Neutrophil (primary cell): ENCODE data around the gene SEC14L1.

Source experiments
- H3K27ac ChIP-seq: fragments of 200-600 bp; sonication (generic); 2 replicates; pipeline ENCODE4 v1.5.1; 2016; ENCODE audit warnings: mild to moderate bottlenecking, moderate library complexity
- H3K27me3 ChIP-seq: fragments of 200-600 bp; sonication (generic); 2 replicates; pipeline ENCODE4 v1.6.0; 2016; ENCODE audit warnings: mild to moderate bottlenecking
- H3K36me3 ChIP-seq: fragments of 200-600 bp; sonication (generic); 2 replicates; pipeline ENCODE4 v1.5.1; 2017
- H3K4me1 ChIP-seq, 2 experiments: fragments of 200-600 bp in 1 of 2; sonication (generic) in 1 of 2; 1 replicate in 1 of 2; 2 replicates in 1 of 2; pipeline versions ENCODE4 v1.5.1 to v1.6.1; 2013 to 2016; ENCODE audit warnings: low read depth in 1 of 2, low read length in 1 of 2, mild to moderate bottlenecking in 1 of 2, moderate library complexity in 1 of 2; ENCODE audit not compliant: control insufficient read depth in 1 of 2, insufficient read depth in 1 of 2
- H3K4me3 ChIP-seq, 2 experiments: fragments of 200-600 bp in 1 of 2; sonication (generic) in 1 of 2; 1 replicate in 1 of 2; 2 replicates in 1 of 2; pipeline ENCODE4 v1.5.1; 2013 to 2016; ENCODE audit warnings: low read depth in 1 of 2, low read length in 1 of 2, mild to moderate bottlenecking in 1 of 2, moderate library complexity in 1 of 2
- H3K9me3 ChIP-seq: fragments of 200-600 bp; sonication (generic); 2 replicates; pipeline ENCODE4 v1.5.1; 2016
- TF ChIP-seq, protein P1 (sequence below): fragments of 200-600 bp; sonication (generic); IDR thresholded peaks from 2 replicates; pipeline ENCODE4 v1.5.1; 2016; ENCODE audit warnings: antibody characterized with exemption

Gene SEC14L1

DNA sequence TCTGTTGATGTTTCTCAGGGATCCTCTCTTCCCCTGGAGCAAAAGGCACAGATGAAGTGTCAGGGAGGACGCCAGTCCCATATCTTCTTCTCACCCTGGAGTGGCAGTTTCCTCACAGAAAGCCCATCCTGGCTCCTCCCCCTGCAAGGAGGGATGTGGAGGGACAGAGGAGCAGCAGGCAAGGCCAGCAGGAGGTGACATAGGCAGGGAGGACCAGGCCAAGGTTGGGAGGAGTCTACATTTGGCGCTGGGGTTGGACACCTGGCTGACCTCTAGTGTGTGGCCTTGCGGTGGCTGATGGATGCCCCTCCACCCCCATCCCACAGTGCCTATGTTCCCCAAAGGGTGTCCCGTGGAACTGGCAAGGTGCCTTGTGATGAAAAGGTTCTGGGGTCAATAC, 125.4 kb downstream of the SEC14L1 start:
- H3K4me3 ChIP-seq: no peak overlapping the region
- H3K4me1 ChIP-seq: no peaks in the 10 kb centered on the region
- TF ChIP-seq, protein P1, sequence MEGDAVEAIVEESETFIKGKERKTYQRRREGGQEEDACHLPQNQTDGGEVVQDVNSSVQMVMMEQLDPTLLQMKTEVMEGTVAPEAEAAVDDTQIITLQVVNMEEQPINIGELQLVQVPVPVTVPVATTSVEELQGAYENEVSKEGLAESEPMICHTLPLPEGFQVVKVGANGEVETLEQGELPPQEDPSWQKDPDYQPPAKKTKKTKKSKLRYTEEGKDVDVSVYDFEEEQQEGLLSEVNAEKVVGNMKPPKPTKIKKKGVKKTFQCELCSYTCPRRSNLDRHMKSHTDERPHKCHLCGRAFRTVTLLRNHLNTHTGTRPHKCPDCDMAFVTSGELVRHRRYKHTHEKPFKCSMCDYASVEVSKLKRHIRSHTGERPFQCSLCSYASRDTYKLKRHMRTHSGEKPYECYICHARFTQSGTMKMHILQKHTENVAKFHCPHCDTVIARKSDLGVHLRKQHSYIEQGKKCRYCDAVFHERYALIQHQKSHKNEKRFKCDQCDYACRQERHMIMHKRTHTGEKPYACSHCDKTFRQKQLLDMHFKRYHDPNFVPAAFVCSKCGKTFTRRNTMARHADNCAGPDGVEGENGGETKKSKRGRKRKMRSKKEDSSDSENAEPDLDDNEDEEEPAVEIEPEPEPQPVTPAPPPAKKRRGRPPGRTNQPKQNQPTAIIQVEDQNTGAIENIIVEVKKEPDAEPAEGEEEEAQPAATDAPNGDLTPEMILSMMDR: no peak
- H3K9me3 ChIP-seq: no peaks in the 10 kb centered on the region
- H3K27me3 ChIP-seq: peaks cover 20% of the 10 kb centered on the region
- H3K27ac ChIP-seq: no peak overlapping the region
- no peaks in the 10 kb centered on the region for H3K36me3 ChIP-seq
